Putamen (tissue), 1 donor: ENCODE data around the gene ZFHX2.
A peak's percentile ranks its signal among the peaks of the same experiment; 100 is the strongest.

Experiments
- DNase-seq: peaks from one replicate; pipeline ENCODE4 v3.0.0-alpha.2; 2016; ENCODE audit warnings: low spot score

The ZFHX2 gene

DNA sequence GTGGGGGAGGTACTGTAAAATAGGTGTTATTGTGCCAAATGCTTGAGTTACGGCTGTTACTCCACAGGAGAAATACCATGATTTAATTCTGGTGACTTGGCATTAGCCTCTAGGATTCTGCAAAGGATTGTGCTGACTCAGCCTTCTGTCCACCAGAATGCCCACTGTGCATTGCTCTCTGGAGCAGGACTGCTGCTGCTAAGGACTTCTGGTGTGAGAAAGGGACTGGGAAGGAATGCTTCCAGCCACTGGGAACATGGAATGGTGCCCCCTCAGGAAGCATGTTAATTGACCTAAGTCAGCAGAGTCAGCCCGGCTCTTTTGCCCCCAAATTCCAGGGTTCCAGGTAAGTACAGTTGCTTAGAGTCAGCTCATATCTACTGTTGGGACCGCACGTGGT lies 32.9 kb downstream of the ZFHX2 start:
- DNase-seq, result no peak

DNA sequence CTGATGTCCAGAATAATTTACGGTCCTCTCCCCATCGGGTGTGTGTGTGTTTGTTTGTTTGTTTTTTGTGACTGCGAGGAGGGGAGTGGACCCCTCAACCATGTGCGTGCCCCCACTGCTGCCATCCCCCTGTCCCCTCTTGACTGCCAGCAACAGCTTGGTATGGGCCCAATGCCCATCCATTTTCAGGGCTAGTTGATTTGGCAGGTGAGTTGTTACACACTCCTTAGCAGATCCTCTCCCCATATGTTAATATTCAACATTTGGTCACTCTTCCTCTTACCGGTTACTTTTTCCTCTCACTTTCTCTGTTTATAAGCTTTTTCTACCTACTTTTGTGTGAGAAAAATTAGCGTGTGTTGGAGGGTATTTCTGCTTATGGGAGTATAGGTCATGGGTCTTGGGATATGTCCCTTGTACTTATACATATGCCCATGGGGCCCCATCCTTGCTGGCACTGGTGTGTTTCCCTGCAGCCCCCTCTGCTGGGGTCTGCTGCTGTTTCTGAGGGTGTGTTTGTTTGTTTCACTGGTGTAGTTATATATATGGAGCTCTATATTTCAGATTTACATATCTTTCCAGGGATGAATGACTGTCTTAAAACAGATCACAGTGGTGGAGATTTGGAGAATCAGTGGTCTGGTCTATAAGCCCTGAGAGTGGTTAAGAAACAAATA lies 33.8 kb downstream of the ZFHX2 start:
- no peak for DNase-seq

DNA sequence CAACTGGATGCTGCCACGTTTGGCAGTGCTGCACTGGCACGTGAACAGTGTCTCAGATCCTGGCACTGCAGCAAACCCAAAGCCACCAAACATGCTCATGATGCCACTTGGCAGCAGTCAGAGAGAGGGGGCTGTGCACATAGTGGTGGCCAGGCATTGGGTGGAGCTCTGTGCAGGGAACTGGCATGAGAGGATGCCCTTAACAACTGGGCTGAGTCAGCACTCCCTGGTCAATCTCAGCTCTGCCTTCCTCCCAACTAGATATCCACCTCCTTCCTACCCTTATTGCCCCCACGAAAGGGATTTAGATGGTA lies 37.0 kb downstream of the ZFHX2 start:
- peak; percentile 72 for DNase-seq

DNA sequence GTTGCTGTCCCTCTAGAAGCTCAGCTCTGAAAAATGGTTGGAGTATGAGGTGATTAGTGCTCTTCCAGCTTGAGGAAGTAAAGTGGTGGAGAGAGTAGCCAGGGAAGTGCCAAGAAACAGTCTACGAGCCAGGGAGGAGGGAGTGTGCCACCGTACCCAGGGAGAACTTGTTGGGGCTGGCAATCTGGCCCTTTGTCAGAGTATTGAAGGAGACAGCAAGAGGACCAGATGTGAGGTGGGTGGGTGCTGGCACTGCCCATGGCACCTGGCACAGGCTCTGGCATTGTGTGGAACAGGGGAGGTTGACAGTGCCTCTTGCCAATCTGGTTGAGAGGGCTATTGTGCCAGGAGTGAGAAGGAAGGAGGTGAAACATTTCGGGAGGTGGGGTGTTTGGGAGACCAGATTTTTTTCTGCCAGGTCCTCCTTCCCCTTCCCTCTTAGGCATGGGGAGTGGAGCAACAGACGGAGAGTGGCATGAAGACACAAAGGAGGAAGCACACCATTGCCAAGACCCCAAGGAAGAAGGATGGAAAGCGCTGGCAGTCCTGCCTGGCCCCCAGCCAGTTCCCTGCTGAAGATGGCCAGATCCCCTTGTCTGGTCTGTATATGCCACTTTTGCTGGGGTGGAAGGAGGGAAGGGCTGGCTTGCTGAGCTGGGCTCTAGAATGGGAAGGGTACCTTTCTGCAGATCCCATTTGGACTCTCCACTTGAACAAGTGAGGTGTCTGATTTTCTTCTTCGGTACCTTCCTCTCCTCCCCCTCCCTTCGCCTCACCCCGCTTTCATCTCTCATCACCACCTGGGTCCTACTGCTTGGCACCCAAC lies 37.5 kb downstream of the ZFHX2 start:
- peak; percentile 56 for DNase-seq

DNA sequence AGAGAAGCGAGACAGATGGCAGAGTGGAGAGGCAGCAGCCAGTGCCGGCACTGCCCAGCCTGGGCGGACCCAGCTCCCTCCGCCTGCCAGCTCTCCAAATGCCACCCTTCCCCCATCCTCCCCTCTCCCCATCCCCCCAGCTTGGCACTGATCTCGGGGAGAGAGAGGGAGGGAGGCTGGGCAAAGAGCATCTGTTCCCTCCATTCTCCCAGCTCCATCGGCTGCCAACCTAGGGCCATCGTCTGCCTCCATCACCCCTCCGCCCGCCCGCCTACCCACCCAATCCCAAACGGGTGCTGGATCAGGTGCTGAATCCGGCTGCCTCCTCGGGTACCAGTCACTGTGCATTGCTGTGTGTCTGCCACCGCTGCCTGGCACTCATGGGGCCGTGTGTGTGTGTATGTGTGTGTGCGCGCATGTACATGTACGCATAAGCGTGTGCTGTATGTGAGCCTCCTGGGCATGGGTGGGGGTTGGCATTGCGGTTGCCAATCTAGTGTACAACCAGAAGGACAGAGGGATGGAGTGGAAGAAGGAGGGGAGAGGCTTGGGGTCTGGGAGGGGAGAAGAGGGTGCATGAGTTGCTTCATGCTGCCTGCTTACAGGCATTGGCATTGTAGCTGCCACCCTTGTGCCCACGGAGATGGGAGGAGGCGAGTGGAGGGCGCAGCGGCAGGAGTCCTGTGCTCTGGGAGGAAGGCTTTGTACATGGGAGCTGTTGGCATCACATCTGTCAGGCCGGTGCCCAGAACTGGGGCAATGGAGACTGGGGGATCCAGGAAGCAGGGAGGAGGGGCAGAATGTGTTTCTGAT lies 38.4 kb downstream of the ZFHX2 start:
- peak; percentile 94 for DNase-seq

DNA sequence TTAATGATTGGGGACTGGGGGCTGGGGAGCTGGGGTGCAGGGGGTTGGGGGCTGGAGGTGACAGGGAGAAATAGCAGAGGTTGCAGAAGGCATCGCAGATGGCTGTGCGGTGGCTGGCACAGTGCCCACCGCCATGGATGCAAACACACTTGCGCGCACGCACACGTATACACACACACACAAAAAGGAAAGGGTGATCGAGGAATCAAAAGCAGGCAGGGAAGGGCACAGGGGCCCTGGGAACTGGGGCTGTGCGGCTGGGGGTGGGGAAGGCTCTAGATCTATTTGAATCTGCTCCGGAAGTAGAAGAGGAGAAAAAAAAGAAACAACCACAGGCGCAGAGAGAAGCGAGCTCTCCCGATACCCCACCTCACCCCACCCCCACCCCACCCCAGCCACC lies 39.4 kb downstream of the ZFHX2 start:
- DNase-seq, result peak; percentile 52

DNA sequence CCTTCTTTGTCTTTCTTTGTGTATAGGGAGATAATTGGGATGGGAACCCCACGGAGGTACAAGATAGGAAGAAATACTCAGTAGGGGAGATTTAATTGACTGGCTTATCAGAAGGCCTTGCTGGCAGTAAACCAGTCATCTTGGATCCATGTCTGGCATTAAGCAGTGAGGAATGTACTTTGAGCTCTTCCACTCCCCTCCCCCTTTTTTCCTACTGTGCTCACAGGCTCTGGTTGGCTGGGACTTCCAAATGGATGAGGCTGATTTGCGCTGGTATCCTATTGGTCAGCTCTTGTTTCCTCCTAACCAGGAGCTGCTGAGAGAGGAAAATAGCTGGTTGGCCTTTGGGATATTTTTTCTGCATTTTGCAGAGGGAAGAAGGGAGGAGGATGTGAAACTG lies 57.3 kb downstream of the ZFHX2 start:
- no peak for DNase-seq

DNA sequence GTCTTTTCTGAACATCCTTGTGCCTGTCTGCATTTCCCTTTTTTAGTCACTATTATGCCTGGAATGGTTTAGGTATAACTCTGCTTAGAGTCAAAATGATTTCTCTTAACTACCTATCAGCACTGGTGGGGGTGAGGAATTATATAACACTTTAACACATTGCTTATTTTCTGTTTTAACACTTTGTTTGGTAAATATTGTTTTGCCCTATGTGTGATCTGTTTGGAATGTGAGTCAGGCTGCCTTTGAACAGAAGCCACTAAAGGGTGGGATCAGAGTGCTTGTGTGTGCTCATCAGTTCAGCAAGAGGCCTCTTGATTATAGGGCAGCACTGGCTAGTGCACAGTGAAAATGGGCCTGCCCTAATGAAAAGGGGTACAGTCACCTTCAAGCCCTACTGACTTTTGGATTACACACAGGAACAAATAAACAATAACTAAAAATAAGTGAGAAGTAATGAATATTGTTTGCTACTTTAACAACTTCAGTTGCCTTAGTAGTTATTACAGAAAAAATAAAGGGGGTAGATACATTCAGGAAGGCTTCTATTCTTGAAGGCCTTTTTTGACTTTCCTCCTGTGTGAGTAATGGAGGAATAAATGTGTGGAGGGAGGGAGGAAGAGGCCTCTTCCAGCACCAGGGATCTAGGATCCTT lies 58.8 kb downstream of the ZFHX2 start:
- DNase-seq, result no peak

DNA sequence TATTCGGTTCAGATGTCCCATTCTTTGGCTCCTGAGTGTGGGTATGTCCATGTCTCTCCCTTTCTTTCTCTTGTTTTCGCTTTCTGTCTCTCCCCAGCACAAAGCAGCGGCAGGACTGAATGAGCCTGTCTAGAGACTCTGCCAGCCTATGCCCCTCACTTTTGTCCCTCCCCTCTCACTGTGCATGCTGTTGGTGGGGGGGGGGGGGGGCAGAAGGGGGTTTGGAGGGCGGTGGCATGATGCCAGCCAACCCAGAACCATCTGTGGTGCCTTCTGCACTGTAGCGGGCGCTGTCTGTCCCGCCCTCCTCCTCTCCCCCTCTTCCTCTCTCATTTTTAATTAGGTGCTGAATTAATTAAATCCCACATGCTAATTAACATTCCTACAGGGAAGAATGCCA lies 64.3 kb downstream of the ZFHX2 start:
- DNase-seq, result peak; percentile 24

DNA sequence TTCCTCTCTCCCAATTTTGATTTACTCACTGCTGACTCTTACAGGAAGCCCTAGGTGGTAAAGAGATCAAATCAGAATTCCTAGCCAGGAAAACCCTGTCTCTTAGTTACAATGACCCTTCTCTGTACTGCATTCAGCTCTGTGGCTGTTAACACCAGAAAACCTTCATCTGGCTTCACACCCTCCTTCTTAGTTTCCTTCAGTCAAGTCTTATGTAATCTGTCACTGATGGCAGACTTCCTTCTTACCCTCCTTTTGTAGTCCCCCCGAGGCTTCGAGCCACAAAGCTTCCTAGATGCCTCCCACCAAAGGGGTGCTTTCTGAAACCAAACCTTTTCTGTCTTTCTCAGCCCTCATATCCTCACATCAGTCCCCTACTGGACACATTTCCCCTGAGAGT lies 65.5 kb downstream of the ZFHX2 start:
- no peak for DNase-seq

DNA sequence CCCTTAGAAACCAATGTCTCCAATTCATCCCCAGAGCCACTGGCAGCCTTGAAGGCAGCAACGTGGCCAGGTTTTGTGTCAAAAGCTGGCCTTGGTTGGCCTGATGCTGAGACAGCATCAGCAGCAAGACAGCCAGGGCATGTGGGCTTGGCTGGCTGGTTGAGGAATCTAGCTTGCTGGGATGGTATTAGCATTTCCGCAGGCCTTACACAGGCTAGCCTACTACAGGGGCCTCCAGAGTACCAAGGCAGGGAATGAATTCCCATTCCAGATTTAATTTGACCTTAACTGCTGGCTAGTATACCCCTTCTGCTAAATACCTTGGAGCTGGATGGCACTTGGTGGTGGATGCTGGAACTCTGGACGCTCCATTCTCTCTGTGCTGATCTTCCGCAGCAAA lies 66.2 kb downstream of the ZFHX2 start:
- DNase-seq, result no peak

DNA sequence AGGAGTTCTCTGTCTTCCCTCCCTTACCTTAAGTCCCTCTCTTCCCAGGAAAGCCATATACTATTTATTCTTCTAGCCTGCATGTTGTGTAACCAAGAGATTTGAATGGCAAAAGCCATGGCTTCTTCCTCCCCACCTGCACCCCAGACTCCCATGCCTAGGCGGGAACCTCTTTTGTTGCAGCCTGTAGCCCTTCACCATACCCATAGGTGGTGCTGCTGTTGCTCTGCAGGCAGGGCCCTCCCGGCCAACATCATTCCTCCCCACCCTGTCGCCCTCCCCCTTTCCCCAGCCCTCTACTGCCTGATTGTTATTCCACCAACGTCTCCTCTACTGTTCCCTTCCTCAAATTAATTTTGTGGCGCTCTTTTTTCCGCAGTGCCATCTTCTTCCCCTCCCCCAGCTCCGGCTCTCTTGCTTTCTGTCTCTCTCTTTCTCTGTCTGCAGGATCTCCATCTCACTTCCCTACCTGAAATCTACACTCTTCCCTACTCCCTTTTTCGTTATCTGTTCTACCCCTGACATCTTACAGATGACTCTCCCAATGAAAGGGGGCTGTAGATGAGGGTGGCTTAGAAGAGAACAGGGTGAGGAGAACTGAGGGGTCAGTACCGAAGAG lies 68.2 kb downstream of the ZFHX2 start:
- DNase-seq, result peak; percentile 83

DNA sequence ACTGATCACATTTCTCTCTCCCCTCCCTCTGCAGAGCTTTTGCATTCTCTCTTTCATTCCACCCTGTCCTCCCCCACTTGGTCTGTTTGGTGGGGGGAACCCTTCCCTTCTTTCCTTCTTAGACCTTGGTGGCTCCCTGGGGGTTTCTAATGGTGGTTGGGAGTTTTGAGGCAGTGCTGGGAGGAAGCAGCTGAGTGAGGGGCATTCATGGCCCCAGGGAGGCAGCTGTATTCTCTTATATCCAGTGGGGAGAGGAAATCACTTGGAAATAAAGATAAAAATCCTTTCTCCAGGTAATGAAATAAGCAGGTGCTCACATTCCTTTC lies 68.8 kb downstream of the ZFHX2 start:
- DNase-seq, result no peak

DNA sequence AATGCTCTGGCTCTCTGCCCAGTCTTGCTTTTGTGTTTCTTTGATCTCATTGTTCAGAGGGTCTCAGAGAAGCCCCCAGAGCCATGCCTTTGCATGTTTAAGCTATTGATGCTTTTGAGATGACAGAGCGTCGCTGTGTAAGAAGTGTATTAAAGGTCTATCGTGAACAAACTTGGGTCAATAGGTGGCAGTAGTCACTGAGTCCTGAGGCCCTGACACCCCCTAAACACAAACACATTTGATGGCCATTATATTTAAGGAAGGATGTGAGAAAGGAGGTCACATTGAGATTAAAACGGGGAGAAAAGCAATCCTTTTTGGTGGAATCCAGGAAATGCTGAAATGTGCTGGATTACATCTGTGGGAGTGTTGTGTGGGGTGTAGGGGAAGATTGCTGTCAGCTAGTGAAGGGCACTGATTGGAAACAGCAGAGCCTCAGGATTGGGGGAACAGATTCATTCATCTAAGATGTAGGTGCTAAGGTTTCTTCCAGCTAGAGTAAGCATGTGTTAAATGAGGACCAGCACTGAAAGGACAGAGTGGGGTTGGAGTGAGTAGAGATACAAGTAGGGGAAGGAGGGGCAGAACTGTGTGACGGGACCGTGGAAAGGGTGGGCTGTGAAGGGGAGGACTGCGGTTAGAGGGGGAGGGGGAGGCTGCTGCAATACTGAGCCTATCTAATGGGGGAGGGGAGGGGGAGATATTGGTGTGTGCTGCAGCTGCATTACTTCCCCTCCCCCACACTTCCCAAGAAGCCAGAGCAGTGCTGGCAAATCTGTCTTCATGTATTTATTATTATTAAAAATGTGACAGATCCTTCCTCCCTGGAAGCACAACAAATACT lies 69.4 kb downstream of the ZFHX2 start:
- DNase-seq, result peak; percentile 45

DNA sequence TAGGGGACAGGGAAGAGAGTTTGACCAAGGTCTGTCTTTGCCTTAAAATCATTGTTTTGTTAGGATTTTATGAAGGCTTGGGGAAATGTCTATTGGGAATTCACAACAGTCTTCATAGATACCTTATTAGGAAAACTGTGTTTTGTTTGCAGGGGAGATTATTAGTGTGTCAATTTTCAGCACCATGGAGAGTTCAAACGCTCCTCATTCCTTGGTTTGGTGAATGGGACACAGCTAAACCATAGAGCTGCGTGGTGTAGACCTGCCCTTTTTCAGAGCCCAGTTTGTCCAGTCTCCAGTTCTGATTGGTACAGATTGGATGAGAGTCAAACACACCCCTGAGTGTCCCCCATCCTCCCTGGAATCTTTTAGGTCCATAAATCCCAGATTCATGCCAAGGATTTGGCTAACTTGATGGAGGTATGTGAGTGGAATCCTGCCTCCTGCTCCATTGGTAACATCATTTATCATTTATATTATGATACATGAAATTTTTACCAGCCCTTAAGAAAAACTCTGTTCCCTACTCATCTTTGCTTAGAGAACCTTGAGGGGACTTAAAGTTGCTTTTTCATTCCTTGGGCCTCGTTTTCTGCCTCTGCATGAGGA lies 70.1 kb downstream of the ZFHX2 start:
- no peak for DNase-seq

DNA sequence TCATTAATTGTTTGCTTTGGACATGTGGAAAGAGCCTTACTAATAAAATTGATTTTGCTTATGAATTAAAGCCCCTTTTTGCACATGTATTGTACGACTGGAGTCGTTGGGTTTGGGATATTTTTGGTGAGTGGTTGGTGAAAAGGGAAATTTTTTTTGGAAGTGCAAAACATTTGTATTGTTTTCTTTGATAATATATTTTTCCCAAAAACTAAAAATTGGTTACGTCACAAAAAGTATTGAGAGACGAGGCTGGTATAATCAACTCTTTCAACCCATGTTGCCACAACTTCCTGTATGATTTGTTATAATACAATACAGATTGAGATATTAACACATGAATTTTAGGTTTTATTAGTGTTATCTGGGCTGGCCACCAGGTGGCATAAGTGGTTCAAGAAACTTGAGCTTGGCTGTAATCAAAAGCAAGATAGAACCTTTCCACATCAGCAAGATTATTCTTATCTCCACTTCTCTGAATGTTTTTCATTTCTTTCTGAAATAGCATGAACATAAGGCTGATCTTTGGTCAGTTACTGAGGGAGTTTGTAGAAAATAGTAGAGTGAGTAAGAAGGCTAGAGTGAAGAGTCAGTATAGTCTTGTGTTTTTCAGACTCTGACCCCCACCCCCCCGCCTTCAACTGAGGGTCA lies 73.3 kb downstream of the ZFHX2 start:
- DNase-seq, result peak; percentile 56

DNA sequence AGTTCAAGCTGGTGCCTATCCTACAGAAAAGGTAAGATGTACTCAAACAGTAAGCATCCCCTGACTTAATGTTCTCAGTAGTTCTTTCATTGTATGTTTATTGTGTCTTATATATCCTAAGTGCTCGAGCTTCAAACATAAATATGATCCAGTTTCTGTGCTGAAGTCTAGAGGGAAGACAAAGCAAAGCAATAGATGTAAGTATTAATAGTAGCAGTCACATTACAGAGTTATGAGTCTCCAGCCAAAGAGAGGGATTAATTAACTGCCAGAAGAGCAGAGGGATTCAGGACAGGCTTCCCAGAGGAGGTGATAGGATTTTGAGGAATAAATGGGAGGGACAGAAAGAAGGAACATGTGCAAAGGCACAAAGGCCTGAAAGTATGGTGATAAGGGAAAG lies 80.6 kb downstream of the ZFHX2 start:
- DNase-seq, result no peak
